Activated gamma-delta T cell (primary cell): Measurements from ENCODE around the gene GPC1.

Source experiments
- DNase-seq: peaks from one replicate; lab custom pipeline; 2025; lab: John Stamatoyannopoulos, UW

Gene GPC1

DNA sequence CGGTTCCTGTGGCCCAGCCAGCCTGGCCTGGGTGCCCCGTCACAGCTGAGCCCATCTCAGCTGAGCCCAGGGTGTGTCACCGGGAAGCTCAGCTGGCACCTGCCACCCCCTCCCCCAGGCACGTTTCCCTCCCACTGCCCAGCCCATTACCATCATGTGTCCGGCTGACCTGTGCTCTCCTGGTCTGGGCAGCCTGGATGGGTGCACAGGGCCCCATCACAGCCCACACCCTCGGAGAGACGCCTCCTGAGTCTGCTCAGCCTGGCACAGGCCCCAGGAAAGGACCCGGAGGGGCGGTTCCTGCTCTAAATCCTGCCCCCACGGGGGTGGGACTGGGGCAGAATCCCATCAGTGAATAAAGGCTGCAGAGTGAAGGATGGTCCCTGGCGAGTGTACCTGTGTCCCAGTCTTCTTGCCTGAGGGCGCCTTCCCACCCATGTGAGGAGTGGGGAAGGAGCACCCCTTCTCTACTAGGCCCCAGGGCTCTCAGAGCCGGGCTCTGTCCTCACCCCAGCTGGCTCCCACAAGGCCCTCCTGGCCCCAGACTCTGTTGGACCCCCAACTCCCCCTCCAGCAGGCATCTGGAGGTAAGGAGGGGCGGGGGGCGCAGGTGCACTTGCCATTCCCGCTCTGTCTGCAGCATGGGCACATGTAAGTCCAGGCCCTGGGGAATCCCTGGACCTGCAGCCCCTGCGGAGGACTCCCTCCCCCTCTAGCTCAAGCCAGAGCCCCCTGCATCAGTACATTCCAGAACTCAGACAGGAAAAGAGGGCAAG is 21.2 kb downstream of the GPC1 start:
- no peak for DNase-seq

DNA sequence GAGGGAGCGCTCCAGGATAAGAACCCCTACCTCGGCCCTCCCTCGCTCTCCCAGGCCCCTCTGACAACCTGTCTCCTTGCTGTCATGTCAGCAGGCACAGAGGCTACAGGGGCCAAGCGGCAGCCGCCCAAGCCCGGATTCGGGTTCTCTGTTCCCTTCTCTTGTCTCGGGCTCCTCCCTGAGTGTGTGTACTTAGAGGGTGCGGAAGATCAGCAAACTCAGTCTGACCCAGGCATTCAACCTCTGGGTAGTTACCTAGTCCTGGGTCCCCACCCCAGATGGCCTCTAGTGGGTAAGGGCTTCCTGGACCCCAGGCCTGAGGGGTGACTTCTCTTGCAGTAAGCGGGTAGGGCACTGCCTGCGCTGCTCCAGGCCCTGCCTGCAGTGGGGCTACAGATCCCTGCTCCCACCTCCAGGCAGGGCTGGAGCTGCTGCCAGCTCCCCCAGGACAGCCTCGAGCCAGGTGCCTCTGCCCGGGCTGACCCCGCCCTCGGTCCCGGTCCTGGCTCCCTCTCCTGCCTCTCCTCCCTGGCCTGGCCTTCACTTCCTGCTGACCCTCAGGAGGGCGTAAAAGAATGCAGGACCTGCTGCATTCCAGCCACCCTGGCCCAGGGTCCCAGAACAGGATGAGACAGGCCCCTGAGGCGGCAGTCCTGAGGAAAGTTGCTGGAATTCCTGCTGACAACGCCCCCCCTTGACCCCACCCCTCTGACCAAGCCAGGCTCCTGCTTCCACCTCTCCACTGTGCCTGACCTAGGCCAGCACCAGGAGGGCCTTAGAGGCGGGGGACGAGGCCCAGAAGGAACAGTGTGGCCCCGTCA is 22.0 kb downstream of the GPC1 start:
- no peak for DNase-seq

DNA sequence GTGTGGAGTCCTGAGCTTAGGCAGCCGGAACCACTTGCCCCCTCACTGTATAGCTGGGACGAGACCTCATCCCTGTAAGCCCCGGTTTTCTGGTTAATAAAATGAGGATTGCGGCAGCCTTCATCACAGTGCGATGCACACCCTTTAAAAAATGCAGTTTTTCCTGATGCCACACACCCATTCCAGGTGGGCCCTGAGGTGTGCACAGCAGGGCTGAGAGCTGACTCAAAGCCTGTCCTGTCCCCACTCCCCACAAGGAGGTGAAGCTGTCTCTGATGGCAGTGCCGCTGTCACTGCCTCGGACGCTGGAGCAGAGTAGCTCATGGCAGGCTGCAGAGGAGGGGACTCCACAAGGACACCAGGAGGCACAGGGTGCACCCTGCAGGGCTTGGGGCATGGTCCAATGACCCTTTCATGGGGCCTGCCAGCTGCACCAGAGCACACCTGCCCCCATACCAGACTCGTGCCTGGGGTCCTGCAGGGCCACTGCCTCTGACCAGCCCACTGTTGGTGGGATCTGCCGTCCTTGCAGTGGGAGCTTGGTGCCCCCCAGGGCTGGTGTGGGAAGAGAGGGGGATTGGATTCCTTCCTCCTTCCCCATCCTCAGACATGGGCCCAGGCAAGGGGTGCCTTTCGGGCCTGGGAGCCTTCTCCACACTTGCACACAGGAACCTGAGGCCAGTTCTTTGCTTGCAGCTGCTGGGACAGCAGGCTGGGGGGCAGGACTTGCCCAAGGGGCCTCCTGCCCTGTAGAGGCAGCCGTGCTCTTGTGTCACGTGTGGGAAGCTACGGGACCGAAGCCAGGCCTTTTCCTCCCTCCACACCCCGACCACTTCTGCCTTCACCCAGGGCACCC is 22.8 kb downstream of the GPC1 start:
- no peak for DNase-seq

DNA sequence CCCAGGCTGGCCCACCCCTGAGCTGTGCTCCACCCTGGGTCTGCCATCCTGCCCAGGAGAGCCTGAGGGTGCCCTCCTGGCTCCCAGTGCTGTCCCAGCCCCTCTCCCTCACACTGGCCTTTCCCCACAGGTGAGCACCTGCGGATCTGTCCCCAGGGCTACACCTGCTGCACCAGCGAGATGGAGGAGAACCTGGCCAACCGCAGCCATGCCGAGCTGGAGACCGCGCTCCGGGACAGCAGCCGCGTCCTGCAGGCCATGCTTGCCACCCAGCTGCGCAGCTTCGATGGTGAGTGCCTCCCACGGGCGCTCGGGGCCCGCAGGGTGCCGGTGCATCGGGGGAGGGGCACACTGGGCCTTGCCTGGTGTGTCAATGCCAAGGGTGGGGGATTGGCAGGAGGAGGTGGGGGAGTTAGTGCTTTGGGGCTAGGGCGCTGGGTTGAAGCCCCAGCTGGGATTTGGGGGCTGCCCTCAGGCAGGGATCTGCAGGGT is 23.5 kb downstream of the GPC1 start:
- DNase-seq = no peak

DNA sequence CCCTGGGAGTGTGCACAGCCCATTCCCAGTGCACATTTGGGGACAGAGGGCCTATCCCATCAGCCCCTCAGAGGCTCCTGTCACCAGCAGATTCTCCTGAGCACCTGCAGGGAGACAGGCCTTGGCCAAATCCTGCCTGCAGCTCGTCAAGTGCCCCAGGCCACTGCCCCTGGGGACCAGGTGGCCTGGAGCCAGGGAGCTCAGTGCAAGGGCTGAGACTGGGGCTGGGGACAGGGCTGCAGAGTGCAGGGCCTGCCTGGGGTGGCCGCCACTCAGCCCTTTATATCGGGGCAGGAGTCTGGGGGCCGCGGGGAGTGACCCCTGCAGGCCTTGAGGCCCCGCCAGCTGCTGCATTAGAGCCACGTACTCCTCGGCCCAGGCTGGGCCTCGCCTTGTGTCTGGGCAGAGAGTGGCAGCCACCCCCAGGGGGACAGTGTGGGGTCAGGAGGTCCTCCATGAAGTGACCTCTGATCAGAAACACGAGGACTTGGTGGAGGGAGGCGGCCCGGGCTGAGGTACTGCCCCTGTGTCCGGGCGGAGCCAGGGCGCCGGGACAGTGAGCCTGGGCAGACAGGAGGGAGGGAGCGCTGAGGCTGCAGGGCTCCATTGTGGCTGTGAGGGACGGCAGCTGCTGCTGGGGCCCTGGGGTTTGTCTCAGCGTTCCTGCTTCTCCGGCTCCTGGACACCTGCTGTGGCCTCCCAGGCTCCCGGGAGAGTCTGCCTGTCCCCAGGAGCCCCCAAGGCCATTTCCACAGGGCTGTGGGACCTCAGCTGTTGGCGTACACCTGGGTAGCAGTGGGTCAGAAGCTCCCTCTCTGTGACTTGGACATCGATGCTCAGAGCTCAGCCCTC is 24.2 kb downstream of the GPC1 start:
- no peak for DNase-seq

DNA sequence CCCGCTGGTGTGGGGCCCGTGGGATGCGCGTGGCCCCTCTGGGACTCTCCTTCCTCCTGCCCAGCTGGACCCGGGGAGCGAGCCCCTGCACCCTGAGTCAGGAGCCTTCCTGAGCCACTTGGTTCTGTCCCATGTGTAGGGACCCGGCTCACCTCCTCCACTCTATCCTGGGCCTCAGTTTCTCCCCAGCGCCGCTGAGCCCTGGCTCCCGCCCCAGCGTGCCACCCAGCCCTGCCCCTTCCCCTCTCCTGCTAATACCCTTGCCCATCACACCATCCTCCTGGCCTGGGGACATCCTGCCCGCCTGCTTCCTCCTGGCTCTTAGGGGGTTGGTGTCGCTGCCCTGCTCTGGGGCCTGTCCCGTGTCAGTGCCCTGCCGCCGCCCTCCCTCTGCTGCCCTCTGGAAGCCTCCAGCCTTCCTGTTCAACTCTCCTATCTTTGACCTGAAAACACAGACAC is 24.8 kb downstream of the GPC1 start:
- DNase-seq = no peak

DNA sequence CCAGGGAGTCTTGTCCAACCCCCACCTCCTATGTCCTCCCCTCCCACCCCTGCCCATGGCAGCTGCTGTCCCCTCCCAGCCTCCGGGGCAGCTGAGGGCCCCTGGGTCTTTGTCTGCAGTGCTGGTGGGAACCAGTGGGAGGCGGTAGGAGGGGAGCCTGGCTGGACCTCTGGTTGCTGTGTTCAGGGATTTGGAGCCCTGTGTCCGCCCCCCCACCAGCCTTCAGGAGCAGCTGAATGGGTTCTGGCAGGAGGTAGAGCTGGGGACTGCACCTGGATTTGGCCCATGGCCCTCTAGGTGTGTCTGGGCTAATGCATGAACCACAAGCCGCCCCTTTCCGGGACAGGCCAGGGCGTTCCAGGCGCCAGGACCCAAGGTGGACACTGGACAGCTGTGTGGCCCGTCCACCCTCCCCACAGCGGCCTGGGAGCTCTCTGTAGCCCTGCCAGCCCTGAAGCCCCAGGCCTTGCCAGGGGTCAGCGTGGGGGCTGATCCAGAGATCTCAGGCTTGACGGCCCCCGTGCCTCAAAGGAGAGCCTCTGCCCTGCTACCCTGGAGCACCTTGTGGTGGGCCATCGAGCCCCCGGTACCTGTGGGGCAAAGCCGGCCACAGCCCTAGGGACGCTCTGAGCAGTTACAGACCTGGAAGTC is 25.4 kb downstream of the GPC1 start:
- DNase-seq = no peak

DNA sequence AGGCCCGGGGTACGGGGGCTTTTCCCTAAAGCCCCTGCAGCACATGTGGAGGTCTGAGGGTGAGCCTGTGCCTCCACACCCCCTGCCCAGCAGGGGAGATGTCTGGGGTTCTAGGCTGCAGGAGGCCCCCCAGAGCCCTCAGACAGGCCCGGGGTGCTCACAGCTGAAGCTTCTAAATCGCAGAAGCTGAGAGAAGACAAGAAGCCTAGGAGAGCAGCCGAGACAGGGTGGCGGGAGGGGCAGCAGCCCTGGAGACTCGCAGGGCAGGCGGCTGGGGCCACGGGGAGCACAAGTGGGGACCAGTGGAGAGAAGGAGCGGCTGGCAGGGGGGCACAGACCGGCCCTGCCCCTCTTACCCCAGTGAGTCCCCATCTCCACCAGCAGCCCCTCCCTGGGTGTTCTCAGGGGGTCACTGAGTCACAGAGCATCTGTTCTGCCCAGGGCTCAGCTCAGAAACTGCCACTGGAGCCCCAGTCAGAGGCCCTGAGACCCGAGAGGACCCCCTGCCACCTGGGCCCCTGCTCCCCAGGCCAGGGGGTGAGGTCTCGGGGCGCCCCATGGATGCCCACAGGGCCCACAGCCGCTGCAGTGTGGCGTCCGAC is 26.1 kb downstream of the GPC1 start:
- DNase-seq = no peak

DNA sequence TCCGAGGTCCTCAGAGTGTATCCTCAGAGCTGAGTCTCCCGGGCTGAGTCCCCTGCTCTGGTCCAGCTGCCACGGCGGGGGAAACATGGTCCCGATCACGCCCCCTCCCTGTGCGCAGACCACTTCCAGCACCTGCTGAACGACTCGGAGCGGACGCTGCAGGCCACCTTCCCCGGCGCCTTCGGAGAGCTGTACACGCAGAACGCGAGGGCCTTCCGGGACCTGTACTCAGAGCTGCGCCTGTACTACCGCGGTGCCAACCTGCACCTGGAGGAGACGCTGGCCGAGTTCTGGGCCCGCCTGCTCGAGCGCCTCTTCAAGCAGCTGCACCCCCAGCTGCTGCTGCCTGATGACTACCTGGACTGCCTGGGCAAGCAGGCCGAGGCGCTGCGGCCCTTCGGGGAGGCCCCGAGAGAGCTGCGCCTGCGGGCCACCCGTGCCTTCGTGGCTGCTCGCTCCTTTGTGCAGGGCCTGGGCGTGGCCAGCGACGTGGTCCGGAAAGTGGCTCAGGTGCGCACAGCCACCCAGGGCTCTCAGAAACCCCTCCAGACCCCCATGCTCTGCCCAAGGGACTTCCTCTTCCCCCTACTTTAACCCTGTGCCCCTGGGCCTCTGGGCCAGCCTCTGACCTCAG is 26.7 kb downstream of the GPC1 start:
- no peak for DNase-seq

DNA sequence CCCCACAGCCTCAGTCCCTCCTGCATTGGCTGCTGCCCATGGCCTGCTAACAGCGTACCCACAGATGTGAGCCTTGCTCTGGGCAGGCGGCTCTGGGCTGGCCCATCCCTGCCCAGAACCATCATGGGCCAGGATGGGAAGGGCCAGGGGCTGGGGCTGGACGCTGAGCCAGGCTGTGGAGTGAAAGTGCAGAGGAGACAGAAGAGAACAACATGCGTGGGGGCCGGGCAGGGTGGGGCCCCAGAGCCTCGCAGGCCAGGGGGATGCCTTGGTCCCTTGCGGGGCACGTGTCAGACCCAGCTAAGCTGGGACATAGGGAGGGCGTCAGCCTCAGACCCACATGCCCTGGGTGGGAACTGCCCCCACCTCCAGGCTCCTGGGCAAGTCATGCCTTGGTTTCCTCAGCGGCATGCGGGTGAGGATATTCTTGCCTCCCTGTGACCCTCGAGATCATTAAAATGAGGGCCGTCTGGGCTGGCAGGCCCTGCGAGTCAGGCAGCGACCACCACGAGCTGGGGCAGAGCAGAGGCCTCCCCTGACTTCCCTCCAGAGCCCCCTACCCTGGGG is 27.3 kb downstream of the GPC1 start:
- no peak for DNase-seq

DNA sequence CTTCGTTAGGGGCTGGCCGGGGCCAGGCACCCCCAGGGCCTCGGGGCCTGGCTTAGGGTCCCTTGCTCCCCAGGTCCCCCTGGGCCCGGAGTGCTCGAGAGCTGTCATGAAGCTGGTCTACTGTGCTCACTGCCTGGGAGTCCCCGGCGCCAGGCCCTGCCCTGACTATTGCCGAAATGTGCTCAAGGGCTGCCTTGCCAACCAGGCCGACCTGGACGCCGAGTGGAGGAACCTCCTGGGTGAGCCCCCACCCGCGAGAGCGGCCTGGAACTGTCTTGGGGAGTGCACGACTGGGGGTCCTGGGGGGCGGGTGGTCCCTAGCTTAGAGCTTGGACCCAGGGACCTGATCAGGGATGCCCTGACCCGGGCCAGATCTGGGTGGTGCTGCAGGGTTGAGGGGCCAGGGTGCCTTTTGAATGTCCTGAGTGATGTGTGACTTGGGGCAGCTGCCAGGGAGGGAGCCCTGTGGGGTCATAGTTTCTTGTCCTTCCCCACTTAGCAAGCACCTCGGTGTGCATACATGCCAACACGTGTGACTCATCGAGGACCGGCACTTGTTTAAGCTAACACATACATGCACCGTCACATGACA is 27.9 kb downstream of the GPC1 start:
- DNase-seq = no peak

DNA sequence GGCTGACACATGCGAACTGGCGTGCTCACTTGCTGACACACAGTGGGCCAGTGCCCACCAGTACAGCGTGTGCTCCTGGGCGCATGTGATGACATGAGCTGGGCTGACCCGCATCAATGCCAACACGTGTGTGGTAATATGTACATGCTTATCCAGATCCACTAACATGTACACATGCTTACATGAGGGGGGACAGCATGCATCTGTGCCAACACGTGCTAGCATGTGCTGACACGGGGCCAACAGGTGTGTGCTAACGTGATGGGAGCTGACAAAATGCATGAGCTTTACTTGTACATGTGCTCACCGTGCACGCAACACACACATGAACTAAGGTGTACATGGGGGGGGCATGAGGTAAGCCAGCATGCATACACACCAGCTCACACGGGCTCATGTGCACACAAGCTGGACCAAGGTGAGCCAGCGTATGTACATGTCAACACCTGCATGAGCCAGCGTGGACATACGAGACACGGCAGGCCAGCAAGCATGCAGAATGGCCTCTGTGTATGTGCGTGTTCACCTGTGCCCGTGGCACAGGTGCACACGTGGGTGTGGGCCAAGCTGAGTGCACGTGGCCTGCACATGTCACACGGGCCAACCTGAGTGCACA is 28.5 kb downstream of the GPC1 start:
- no peak for DNase-seq

DNA sequence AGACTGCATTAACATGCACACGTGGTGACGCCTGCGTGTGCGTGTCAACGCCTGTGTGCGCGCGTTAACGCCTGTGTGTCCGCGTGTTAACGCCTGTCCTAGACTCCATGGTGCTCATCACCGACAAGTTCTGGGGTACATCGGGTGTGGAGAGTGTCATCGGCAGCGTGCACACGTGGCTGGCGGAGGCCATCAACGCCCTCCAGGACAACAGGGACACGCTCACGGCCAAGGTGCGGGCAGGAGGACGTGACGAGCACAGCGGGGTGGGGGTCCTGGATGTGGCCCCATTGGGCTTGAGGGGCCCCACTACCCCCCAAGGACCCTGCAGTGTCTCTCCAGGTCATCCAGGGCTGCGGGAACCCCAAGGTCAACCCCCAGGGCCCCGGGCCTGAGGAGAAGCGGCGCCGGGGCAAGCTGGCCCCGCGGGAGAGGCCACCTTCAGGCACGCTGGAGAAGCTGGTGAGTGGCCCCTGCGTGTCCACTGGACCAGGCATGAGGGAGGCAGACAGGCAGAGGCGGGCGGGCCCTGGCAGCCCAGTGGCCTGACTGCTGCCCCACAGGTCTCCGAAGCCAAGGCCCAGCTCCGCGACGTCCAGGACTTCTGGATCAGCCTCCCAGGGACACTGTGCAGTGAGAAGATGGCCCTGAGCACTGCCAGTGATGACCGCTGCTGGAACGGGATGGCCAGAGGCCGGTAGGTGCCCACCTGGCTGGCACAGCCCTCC is 29.2 kb downstream of the GPC1 start:
- DNase-seq = no peak

DNA sequence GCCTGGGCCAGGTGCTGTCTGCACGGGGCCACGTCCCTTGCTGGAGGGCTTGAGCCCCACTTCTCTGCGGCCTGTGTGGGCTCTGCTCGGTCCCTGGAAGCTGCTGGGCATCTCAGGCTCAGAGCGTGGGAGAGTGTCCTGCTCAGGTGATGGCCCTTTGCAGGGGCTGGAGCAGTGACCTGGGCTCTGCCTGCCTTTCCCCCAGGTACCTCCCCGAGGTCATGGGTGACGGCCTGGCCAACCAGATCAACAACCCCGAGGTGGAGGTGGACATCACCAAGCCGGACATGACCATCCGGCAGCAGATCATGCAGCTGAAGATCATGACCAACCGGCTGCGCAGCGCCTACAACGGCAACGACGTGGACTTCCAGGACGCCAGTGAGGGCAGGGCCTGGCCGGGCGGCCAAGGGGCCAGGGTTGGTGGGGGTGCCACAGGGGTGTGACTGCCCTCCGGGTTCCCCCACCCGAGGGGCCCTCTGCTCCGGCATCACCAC is 29.9 kb downstream of the GPC1 start:
- no peak for DNase-seq

DNA sequence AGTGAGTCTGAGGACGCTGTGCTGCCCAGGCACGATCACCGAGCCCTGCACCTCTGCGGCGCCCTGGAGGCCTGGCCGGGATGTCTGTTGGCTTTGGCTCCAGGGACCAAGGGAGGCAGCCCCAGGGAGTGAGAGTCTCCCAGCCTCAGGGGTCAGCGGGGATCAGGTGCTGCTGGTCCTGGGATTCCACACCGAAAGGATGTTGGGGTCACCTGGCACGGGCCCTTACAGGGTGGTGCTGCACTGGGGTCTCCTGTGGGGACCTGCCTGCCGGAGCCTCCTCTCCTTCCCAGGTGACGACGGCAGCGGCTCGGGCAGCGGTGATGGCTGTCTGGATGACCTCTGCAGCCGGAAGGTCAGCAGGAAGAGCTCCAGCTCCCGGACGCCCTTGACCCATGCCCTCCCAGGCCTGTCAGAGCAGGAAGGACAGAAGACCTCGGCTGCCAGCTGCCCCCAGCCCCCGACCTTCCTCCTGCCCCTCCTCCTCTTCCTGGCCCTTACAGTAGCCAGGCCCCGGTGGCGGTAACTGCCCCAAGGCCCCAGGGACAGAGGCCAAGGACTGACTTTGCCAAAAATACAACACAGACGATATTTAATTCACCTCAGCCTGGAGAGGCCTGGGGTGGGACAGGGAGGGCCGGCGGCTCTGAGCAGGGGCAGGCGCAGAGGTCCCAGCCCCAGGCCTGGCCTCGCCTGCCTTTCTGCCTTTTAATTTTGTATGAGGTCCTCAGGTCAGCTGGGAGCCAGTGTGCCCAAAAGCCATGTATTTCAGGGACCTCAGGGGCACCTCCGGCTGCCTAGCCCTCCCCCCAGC is 30.5 kb downstream of the GPC1 start:
- DNase-seq = no peak

DNA sequence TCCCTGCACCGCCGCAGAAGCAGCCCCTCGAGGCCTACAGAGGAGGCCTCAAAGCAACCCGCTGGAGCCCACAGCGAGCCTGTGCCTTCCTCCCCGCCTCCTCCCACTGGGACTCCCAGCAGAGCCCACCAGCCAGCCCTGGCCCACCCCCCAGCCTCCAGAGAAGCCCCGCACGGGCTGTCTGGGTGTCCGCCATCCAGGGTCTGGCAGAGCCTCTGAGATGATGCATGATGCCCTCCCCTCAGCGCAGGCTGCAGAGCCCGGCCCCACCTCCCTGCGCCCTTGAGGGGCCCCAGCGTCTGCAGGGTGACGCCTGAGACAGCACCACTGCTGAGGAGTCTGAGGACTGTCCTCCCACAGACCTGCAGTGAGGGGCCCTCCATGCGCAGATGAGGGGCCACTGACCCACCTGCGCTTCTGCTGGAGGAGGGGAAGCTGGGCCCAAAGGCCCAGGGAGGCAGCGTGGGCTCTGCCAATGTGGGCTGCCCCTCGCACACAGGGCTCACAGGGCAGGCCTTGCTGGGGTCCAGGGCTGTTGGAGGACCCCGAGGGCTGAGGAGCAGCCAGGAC is 31.2 kb downstream of the GPC1 start:
- DNase-seq = no peak
